GM21423 (cell line): ENCODE data around the gene PCDHGA6.
"Not testable (repeated sequence)": the region's sequence is repeated elsewhere in the genome, so short reads cannot be mapped to it uniquely, and the experiment has no call there.

Experiments
- ATAC-seq: cut with Tn5 transposase; IDR thresholded peaks from one replicate; pipeline ENCODE4 v1.9.1; 2021; ENCODE audit warnings: mild to moderate bottlenecking, moderate library complexity; ENCODE audit not compliant: unreplicated experiment

PCDHGA6 gene

GRCh38 chr5:141359790-141360426, 13.8 kb upstream of the PCDHGA6 start, which contains the start of gene PCDHGB2:
TSS of gene PCDHGB2 (plus strand) at chr5:141359994. CDS start at chr5:141360136, 142 bp downstream.
- peak; percentile 63 for ATAC-seq

GRCh38 chr5:141360685-141361084, 13.0 kb upstream of the PCDHGA6 start:
- no peak for ATAC-seq

- no peak for ATAC-seq
These were observed 11.0 kb upstream of the PCDHGA6 start for GRCh38 chr5:141362719-141363118.

- ATAC-seq: no peak
These were observed 9.6 kb upstream of the PCDHGA6 start, which contains the start of gene PCDHGA5 for GRCh38 chr5:141363952-141364660. TSS of gene PCDHGA5 (plus strand) at chr5:141364162. CDS start at chr5:141364331, 169 bp downstream.

GRCh38 chr5:141366016-141366896, 7.4 kb upstream of the PCDHGA6 start:
- no peak for ATAC-seq

- peak; percentile 94 for ATAC-seq
These were observed 3.5 kb upstream of the PCDHGA6 start, which contains the start of gene PCDHGB3 for GRCh38 chr5:141369994-141370848. TSS of gene PCDHGB3 (plus strand) at chr5:141370242. CDS start at chr5:141370395, 153 bp downstream.

GRCh38 chr5:141371572-141372475, 1.9 kb upstream of the PCDHGA6 start:
- ATAC-seq: no peak

GRCh38 chr5:141374627-141375026, 936 bp downstream of the PCDHGA6 start:
- no peak for ATAC-seq

- ATAC-seq: not testable (repeated sequence)
These were observed 1.9 kb downstream of the PCDHGA6 start for GRCh38 chr5:141375444-141376155.

- ATAC-seq: no peak
These were observed 9.0 kb downstream of the PCDHGA6 start, which contains the start of gene PCDHGA7 for GRCh38 chr5:141382469-141383294. TSS of gene PCDHGA7 (plus strand) at chr5:141382742. CDS start at chr5:141382900, 158 bp downstream.

- no peak for ATAC-seq
These were observed 9.7 kb downstream of the PCDHGA6 start for GRCh38 chr5:141383345-141383744.

- ATAC-seq: no peak
These were observed 11.0 kb downstream of the PCDHGA6 start for GRCh38 chr5:141384471-141385267.

GRCh38 chr5:141387557-141388311, 14.0 kb downstream of the PCDHGA6 start, which contains the start of gene PCDHGB4:
TSS of gene PCDHGB4 (plus strand) at chr5:141387698. CDS start at chr5:141387885, 187 bp downstream.
- ATAC-seq: peak; percentile 79

- ATAC-seq: no peak
These were observed 15.0 kb downstream of the PCDHGA6 start for GRCh38 chr5:141388661-141389060.

- ATAC-seq: no peak
These were observed 15.7 kb downstream of the PCDHGA6 start for GRCh38 chr5:141389153-141390042.
